Activated CD4-positive, alpha-beta T cell treated with anti-CD3 and anti-CD28 coated beads for 1 hour (primary cell): ENCODE data around the gene PDZD2.
"Not testable (repeated sequence)": the region's sequence is repeated elsewhere in the genome, so short reads cannot be mapped to it uniquely, and the experiment has no call there.

ENCODE experiments used
- DNase-seq: peaks from one replicate; pipeline ENCODE4 v3.0.0-alpha.2; 2020

The PDZD2 gene

DNA sequence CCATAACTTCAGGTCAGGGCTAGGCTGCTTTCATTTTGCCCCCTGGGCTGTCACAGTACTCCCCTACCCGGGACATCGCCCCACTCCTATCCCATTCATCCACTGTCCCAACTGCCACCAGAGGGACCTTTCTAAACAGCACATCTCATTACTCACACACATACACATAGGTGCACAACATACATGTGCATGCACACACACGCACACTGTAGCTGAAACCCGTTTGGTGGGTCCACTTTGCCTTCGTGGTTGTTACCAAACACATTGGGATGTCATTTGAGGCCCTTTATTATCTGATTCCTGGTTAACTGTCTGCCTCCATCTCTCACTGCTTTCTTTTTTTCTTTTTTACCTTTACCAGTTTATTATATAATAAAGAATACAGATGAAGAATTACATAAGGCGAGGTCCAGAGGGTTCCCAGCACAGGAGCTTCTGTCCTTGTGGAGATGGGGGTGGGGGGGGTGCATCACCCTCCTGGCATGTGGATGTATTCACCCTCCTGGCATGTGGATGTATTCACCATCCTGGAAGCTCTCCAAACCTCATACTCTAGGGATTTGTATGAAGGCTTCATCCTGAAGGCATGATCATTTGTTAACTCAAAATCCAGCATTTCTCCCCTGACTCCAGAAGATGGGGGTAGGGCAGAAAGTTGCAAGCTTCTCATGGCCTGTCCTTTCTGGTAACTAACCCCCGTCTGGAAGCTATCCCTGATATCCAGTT, 349.2 kb downstream of the PDZD2 start:
- no peak for DNase-seq

- no peak for DNase-seq
These were observed 351.2 kb downstream of the PDZD2 start for GRCh38 chr5:31990081-31990650.

GRCh38 chr5:31990701-31991110, 351.8 kb downstream of the PDZD2 start:
- no peak for DNase-seq

- no peak for DNase-seq
These were observed 353.4 kb downstream of the PDZD2 start for GRCh38 chr5:31992377-31992776.

- no peak for DNase-seq
These were observed 354.4 kb downstream of the PDZD2 start for GRCh38 chr5:31993165-31993961.

- no peak for DNase-seq
These were observed 356.1 kb downstream of the PDZD2 start for GRCh38 chr5:31995006-31995405.

DNA sequence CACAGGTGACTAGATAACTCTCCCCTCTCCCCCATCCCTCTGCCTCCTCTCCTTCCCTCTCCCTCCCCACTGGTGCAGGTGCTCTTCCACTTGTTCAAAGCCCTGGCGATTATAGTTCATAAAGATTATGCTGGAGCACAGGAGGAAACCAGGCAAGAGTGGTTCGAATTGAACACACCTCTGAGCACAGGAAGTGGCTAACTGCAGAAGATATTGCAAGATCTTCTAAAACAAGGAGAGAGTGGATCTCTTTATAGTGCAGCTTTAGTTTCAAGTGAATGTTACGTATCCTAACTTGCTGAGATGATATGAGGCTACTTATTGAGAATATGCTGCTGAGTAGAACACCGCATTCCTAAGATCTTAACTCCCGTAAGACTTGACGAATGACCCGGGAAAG, 356.8 kb downstream of the PDZD2 start:
- DNase-seq: no peak

DNA sequence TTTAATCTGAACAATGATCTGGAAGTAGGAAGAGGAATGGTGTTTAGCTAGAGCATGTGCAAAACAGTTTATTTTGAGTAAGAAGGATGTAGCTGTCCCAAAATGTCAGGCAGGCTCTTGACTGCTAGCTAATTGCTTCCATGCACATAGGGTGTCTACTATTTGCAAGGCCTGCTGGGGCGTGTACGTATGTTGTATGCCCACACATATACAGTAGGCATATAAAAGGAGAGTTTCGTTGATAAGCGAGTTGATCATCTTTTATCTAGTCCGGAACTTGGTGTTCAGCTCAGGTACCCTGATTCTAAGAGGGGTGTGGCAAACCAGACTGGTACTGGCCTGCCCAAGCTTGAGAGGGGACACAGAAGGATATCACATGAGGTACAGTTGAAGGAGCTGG, 358.0 kb downstream of the PDZD2 start:
- no peak for DNase-seq

- no peak for DNase-seq
These were observed 360.5 kb downstream of the PDZD2 start for GRCh38 chr5:31999470-31999869.

DNA sequence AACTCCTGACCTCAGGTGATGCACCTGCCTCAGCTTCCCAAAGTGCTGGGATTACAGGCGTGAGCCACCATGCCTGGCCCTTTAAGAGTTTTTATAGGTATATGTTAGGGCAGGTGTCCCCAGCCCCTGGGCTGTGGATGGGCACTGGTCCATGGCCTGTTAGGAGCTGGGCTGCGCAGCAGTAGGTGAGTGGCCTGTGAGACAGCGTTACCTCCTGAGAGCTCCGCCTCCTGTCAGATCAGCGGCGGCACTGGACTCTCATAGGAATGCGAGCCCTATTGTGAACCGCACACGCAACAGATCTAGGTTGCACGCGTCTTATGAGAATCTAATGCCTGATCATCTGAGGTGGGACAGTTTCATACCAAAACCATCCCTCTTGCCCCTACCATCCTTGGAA, 361.8 kb downstream of the PDZD2 start:
- DNase-seq: no peak

DNA sequence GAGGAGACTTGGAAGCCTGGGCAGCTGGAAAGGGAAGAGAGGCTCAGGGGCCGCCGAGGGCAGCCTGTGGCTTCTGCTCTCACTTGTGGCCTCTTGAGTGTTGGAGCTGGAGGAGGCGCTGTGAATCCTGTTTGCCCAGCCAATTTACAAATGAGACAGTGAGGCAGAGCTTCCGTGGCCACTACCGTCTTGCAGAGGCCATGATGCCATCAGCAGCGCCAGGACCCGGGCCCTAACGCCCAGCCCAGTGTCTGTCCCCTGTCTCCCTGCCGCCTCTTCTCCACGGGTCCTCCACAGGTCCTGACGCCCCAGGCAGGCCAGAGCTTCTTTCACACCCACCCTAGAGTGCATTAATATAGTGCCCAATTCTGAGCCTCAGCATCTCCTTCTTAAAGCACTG, 362.4 kb downstream of the PDZD2 start:
- DNase-seq: no peak

DNA sequence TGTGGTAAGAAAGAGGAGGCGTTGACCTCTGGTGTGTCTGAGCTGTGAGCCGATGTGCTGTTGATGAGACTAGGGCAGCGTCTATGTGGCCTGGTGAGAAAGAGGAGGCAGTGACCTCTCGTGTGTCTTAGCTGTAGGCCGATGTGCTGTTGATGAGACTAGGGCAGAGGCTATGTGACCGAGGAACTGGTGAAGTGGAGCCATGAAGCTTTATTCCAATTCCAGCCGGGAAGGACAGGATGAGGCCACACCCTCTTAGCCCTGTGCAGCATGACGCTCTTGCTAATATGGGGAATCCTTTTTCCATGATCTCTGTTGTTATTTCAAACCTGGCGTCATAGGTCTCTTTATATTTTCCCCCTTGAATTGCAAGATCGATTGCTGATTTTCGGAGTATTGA, 362.8 kb downstream of the PDZD2 start:
- no peak for DNase-seq

- DNase-seq: no peak
These were observed 363.8 kb downstream of the PDZD2 start for GRCh38 chr5:32002755-32003154.

GRCh38 chr5:32003981-32004380, 365.1 kb downstream of the PDZD2 start:
- DNase-seq: no peak

GRCh38 chr5:32004404-32004803, 365.5 kb downstream of the PDZD2 start:
- no peak for DNase-seq

DNA sequence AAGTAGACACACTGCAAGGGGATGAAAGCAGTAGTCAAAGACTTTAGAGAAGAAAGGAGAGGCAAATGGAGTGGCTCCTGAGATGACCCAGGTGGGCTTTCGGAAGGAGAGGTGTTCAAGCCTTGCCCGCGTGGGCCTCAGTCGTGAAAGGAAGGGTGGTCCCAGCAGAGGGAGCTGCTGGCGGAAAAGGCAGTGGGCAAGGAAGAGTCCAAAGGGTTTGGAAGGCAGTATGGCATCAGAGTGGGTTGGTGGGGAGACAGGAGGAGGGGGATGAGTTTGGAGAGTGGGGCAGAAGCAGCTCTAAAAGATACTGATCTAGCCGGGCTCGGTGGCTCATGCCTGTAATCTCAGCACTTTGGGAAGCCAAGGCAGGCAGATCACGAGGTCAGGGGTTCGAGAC, 369.8 kb downstream of the PDZD2 start:
- no peak for DNase-seq

DNA sequence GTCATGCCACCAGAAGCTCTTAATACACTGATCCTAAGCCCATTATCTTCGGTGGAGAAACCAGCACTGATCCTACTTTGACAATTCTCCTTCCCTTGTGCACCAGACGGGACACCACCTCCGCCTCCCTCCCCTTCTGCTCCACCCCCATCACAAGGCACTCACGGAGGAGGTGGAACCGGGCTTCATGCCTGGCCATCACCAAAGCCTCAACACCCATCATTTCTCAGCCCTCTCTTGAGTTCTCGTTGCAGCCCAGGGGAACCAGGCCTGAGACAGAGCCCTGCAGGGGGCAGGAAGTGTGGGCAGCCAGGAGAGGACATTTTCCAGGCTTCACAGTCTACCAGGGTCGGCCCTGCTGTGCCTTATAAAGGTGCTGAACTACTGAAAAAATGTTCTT, 374.7 kb downstream of the PDZD2 start:
- DNase-seq: no peak

GRCh38 chr5:32014096-32014745, 375.3 kb downstream of the PDZD2 start:
- no peak for DNase-seq

DNA sequence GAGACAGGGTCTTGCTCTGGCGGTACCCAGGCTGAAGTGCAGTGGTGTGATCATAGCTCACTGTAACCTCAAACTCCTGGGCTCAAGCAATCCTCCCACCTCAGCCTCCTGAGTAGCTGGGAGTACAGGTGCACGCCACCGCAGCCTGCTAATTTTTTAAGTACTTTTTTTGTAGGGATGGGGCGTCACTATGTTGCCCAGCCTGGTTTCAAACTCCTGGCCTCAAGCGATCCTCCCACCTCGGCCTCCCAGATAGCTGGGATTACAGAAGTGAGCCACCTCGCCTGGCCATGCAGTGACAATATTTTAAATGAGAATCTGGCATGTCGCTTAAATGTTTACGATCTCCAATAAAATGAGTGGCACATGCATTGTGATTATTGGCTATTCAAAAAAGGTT, 376.3 kb downstream of the PDZD2 start:
- DNase-seq: not testable (repeated sequence)

DNA sequence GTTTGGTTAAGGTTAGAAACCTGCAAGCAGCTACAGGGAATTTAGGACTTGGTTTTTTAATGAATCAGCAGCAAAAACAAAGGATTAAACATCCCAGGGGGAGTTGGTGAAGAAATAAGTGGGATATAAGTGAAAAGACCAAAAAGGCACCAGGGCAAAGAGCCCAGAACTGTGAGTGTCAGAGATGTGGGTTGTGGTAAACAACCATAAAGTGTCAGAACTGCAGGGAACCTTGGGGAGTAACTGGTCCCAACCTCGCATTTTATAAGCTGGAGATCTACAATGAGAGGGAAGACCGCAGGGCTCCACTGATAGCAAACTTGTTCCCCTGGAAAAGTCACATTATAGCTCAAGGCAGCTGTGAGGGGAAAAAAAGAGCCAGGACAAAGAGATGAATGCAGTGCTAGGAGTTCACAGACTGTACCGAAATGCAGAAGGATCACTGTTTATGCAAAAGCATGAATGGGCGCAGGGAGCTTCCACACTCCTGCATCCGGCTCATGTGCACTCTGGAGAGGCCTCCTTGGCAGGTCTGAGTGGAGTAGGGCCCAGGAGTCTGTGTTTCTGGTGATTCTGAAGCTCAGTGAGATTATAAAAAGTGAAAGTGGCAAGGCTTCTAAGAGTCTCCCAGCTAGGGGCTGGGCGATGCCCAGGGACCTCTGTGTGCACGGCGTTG, 378.9 kb downstream of the PDZD2 start:
- DNase-seq: no peak

- no peak for DNase-seq
These were observed 379.8 kb downstream of the PDZD2 start for GRCh38 chr5:32018476-32019436.

GRCh38 chr5:32020271-32020670, 381.3 kb downstream of the PDZD2 start:
- no peak for DNase-seq
